Liver (tissue), 3 donors: ENCODE results near the gene HSPG2.

ENCODE experiments used
- GABPA ChIP-seq, 2 donors: IDR thresholded peaks in 1 of 2; conservative IDR thresholded peaks in 1 of 2; 2 replicates each; pipeline ENCODE4 v1.6.1; 2016; ENCODE audit warnings: antibody characterized with exemption in 2 of 2, mild to moderate bottlenecking in 1 of 2, moderate library complexity in 1 of 2
- JUND ChIP-seq, 2 donors: IDR thresholded peaks; 2 replicates each; pipeline ENCODE4 v1.6.1; 2016; ENCODE audit warnings: antibody characterized with exemption in 2 of 2
- NR2F2 ChIP-seq: IDR thresholded peaks from 2 replicates; pipeline ENCODE4 v1.6.1; 2016; ENCODE audit warnings: antibody characterized with exemption
- TAF1 ChIP-seq: conservative IDR thresholded peaks from 2 replicates; pipeline ENCODE4 v1.6.1; 2016; ENCODE audit warnings: antibody characterized with exemption, mild to moderate bottlenecking
- YY1 ChIP-seq: IDR thresholded peaks from 2 replicates; pipeline ENCODE4 v1.6.1; 2016; ENCODE audit warnings: antibody characterized with exemption, mild to moderate bottlenecking
- TF ChIP-seq, protein P1 (sequence below): fragments of 150-350 bp; IDR thresholded peaks from 2 replicates; pipeline ENCODE4 v1.5.1; 2017; ENCODE audit warnings: improper control_type of control experiment, low read depth, low read length; ENCODE audit not compliant: missing input control
- TF ChIP-seq, protein P2 (sequence below): IDR thresholded peaks from 2 replicates; pipeline ENCODE4 v1.6.1; 2016; ENCODE audit warnings: antibody characterized with exemption
- TF ChIP-seq, protein P3 (sequence below): IDR thresholded peaks from 2 replicates; pipeline ENCODE4 v1.6.1; 2016; ENCODE audit warnings: antibody characterized with exemption
- donor health status: healthy.
- donor health status: healthy.

DNA sequence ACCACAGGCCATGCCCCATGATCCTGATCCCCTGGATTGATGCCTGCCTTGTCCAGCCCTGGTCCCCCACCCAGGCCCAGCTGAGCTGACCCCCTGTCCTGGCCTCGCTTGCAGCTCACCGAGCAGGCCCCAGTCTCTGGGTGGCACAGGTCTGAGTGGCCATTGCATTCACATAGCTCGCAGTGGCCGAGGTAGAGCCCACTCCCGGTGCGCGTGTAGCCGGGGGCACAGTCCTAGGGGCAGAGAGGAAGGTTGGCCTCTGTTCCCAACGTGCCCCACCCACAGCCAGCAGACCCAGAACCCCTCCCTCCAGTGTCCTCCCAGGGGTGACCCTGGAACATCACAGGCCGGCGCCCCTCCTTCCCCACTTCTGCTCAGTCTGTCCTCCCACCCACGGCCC lies 73.1 kb downstream of the HSPG2 start:
- TF ChIP-seq, protein P1, sequence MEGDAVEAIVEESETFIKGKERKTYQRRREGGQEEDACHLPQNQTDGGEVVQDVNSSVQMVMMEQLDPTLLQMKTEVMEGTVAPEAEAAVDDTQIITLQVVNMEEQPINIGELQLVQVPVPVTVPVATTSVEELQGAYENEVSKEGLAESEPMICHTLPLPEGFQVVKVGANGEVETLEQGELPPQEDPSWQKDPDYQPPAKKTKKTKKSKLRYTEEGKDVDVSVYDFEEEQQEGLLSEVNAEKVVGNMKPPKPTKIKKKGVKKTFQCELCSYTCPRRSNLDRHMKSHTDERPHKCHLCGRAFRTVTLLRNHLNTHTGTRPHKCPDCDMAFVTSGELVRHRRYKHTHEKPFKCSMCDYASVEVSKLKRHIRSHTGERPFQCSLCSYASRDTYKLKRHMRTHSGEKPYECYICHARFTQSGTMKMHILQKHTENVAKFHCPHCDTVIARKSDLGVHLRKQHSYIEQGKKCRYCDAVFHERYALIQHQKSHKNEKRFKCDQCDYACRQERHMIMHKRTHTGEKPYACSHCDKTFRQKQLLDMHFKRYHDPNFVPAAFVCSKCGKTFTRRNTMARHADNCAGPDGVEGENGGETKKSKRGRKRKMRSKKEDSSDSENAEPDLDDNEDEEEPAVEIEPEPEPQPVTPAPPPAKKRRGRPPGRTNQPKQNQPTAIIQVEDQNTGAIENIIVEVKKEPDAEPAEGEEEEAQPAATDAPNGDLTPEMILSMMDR, result no peak
- TF ChIP-seq GABPA (IDR thresholded peaks at IDR 0.05 in 1 of 2, conservative IDR thresholded peaks at IDR 0.05 in 1 of 2) (no peak), TAF1 (no peak), NR2F2 (no peak), JUND (IDR thresholded peaks at IDR 0.05) (no peak), YY1 (no peak)
- TF ChIP-seq, protein P2, sequence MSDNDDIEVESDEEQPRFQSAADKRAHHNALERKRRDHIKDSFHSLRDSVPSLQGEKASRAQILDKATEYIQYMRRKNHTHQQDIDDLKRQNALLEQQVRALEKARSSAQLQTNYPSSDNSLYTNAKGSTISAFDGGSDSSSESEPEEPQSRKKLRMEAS, result no peak
- TF ChIP-seq, protein P3, sequence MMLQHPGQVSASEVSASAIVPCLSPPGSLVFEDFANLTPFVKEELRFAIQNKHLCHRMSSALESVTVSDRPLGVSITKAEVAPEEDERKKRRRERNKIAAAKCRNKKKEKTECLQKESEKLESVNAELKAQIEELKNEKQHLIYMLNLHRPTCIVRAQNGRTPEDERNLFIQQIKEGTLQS, result no peak
